Measurements from ENCODE around the gene MEX3D. TPM values are rescaled to one million over a fixed set of nuclear protein-coding genes. Genes with fewer than 3 reads are reported as not detected.

The MEX3D gene
- total RNA-seq, 1 donor from 2014 or later = 96.7 TPM

DNA sequence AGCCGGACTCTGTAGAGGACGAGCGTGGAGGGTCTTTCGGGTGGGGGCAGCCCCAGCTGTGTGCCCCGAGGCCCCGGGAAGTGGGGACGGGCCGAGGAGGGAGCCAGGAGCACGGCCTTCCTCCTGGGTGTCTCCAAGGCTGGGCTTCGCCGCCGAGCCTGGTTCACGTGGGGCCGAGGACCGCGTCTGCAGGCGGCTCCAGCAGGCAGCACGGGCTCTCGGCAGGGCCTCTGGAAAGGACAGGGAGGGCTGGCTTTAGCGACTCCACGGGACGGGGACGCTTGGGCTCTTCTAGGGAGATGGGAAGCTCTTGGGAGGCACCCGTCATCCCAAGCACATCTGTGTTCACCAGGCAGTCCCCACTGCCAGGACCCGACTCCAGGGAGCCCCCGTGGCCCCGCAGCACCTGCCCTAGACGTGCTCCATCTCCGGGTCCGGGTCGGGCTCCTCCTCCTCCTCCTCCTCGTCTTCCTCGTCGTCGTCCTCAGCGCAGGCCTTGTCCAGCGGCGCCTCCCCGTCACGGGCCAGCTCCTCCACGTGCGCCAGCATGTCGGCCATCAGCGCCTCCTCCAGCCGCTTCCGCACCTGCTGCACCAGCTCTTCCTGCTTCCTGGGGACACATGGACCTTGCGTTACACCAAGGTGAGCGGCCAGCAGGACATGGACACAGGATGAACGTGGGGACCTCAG lies 9.9 kb upstream of the MEX3D start:
- Mint-ChIP-seq H3K27me3 (ENCODE audit: unreplicated experiment) (peaks cover 7% of the 10 kb centered on the region), H3K27ac (ENCODE audit: unreplicated experiment) (no peak overlapping the region), H3K4me3 (ENCODE audit: unreplicated experiment) (no peak overlapping the region), H3K9me3 (ENCODE audit: unreplicated experiment) (peaks cover 4% of the 10 kb centered on the region), H3K4me1 (ENCODE audit: low read depth, unreplicated experiment) (no peaks in the 10 kb centered on the region), H3K36me3 (ENCODE audit: unreplicated experiment) (no peaks in the 10 kb centered on the region)
- no peak for DNase-seq
- TF ChIP-seq, protein P1, sequence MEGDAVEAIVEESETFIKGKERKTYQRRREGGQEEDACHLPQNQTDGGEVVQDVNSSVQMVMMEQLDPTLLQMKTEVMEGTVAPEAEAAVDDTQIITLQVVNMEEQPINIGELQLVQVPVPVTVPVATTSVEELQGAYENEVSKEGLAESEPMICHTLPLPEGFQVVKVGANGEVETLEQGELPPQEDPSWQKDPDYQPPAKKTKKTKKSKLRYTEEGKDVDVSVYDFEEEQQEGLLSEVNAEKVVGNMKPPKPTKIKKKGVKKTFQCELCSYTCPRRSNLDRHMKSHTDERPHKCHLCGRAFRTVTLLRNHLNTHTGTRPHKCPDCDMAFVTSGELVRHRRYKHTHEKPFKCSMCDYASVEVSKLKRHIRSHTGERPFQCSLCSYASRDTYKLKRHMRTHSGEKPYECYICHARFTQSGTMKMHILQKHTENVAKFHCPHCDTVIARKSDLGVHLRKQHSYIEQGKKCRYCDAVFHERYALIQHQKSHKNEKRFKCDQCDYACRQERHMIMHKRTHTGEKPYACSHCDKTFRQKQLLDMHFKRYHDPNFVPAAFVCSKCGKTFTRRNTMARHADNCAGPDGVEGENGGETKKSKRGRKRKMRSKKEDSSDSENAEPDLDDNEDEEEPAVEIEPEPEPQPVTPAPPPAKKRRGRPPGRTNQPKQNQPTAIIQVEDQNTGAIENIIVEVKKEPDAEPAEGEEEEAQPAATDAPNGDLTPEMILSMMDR (IDR thresholded peaks at IDR 0.05; ENCODE audit: partially characterized antibody, unreplicated experiment) = no peak

DNA sequence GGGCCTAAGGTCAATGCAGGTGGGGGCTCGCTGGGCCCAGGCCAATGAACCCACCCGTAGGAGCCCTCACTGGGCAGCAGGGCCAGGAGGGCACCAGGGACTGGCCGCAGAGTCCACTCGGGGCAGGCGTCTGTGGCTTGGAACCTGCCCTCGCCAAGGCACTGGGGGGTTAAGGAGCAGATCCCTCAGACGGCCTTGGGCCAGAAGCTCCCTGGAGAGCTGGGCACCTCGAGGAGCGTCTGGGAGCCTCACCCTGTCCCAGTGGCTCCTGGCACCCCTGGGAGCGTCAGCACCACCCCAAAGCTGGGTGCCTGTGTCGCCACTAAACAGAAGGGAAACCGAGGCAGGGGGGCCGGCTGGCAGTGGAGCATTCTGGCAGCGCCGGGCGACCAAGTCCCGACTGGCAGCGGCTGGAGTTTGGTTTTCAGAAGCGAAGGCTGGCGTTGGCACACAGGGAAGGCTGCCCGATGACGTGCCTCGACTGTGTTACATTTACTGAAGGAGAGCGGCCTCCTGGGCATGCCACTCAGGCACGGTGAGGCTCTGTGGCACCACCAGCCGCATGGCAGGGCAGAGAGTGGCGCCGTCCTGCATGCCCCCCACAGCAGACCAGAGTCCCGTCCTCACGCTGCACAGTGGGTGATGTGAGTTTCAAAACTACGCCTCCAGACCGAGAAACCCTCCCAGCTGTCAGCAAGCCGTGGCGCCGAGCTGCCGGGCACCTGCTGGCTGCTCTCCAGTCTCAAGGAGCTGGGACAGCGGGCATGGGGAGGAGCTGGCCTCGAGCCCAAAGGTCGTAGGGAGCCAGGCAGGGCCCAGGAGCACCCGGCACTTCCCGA lies 9.2 kb upstream of the MEX3D start:
- H3K36me3 Mint-ChIP-seq (ENCODE audit: unreplicated experiment) = no peaks in the 10 kb centered on the region
- no peak overlapping the region for H3K27ac Mint-ChIP-seq (ENCODE audit: unreplicated experiment)
- no peak overlapping the region for H3K4me3 Mint-ChIP-seq (ENCODE audit: unreplicated experiment)
- no peaks in the 10 kb centered on the region for H3K4me1 Mint-ChIP-seq (ENCODE audit: low read depth, unreplicated experiment)
- H3K27me3 Mint-ChIP-seq (ENCODE audit: unreplicated experiment) = peaks cover 7% of the 10 kb centered on the region
- no peak for DNase-seq
- TF ChIP-seq, protein P1 (IDR thresholded peaks at IDR 0.05; ENCODE audit: partially characterized antibody, unreplicated experiment) = no peak
- peaks cover 4% of the 10 kb centered on the region for H3K9me3 Mint-ChIP-seq (ENCODE audit: unreplicated experiment)

DNA sequence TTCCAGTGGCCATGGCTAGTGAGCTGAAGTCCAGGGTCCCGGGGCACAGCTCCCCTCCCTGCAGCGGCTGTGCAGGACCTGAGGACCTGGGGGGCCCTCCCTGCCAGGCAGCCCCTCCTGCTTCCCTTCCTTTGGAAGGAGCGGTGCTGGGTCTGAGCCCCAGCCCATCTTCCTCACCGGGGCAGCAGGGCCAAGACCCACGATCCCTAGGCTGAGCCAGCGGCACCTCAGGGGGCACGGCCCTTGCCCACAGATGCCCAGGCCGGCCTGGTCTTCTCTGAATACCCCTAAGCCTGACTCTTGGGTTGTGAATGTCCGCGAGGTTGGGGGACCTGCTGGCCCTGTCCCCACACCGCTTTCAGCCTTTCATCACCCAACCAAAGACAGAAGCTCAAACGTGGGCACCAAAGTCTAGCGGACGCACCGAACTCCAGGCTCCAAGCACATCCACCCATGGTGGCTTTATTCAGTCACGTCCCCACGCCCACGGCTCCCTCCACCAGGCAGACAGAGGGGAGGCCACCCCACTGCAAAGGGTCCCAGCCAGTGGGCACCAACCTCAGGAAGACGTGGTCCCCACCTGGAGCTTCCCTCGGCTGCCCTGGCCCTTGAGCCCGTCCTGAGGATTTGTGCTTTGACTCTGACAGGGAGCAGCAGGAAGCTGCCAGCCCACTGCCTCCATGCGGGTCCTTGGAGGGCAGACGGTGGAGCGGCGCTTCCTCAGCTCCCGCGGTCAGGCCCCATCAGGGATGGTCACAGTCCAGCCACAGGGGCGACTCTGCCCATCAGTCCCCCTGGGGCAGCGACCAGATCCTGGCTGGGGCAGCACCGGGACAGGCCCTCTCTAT lies 8.3 kb upstream of the MEX3D start:
- Mint-ChIP-seq H3K27me3 (ENCODE audit: unreplicated experiment) (peaks cover 9% of the 10 kb centered on the region), H3K4me1 (ENCODE audit: low read depth, unreplicated experiment) (no peaks in the 10 kb centered on the region), H3K9me3 (ENCODE audit: unreplicated experiment) (peaks cover 4% of the 10 kb centered on the region), H3K4me3 (ENCODE audit: unreplicated experiment) (no peak overlapping the region), H3K36me3 (ENCODE audit: unreplicated experiment) (no peaks in the 10 kb centered on the region), H3K27ac (ENCODE audit: unreplicated experiment) (no peak overlapping the region)
- TF ChIP-seq, protein P1 (IDR thresholded peaks at IDR 0.05; ENCODE audit: partially characterized antibody, unreplicated experiment) = no peak
- no peak for DNase-seq

DNA sequence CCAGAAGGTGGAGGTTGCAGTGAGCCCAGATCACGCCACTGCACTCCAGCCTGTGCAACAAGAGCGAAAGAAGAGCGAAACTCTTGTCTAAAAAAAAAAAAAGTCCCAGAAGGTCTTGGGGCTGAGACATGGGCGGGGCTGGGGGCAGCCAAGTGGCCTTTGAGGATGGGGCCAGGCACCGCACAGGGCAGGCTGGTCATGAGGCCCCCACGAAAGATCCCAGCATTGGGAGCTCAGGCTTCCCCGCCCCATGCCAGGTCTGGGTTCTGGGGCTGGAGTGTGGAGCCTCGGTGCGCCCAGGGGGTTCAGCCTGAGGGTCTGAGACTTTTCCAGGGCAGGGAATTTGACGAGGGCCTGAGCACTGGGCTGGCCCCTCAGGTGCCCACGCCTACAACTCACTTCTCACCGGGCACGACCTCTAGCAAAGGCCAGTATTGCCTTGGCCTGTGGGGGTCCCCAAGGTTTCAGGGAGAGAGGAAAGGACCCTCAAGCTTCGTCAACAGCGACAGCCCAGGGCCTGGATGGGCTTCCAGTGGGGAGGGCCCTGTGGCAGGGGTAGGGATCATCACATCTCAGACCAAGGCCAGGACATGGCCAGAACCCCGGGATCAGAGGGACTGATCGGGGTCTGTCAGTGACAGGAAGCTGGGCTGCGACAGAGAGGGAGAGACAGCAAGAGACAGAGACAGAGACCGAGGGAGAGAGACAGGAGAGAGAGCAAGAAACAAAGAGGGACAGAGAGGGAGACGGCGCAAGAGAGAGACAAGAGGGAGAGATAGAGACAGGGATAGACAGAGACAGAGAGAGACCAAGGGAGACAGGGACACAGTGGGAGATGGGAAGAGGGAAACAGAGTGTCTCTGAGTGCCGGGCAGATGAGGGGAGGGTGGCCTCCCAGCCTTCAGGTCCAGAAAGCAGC lies 7.5 kb upstream of the MEX3D start:
- DNase-seq = no peak
- no peaks in the 10 kb centered on the region for H3K36me3 Mint-ChIP-seq (ENCODE audit: unreplicated experiment)
- peaks cover 4% of the 10 kb centered on the region for H3K9me3 Mint-ChIP-seq (ENCODE audit: unreplicated experiment)
- H3K4me1 Mint-ChIP-seq (ENCODE audit: low read depth, unreplicated experiment) = no peaks in the 10 kb centered on the region
- H3K27me3 Mint-ChIP-seq (ENCODE audit: unreplicated experiment) = peaks cover 9% of the 10 kb centered on the region
- no peak overlapping the region for H3K27ac Mint-ChIP-seq (ENCODE audit: unreplicated experiment)
- H3K4me3 Mint-ChIP-seq (ENCODE audit: unreplicated experiment) = no peak overlapping the region
- TF ChIP-seq, protein P1 (IDR thresholded peaks at IDR 0.05; ENCODE audit: partially characterized antibody, unreplicated experiment) = no peak

All from glutamatergic neuron (in vitro differentiated cells).